ENCODE measurements around the gene ACHE. TPM values are rescaled to one million over a fixed set of nuclear protein-coding genes. Genes with fewer than 3 reads are reported as not detected.

ACHE gene
- total RNA-seq, 1 experiment from 2014 or later, result 7.0 TPM

GRCh38 chr7:100943693-100944092 is 48.0 kb upstream of the ACHE start:
- no CpG with 5 or more reads among the region's 5 CpGs for WGBS (ENCODE audit: extremely low coverage, insufficient read length, low lambda C conversion rate)
- Histone ChIP-seq H3T11ph (ENCODE audit: low read length) (no peak overlapping the region), H3K4me2 (ENCODE audit: insufficient read depth, insufficient read length, low read length) (no peak overlapping the region), H4K20me1 (ENCODE audit: control insufficient read depth, insufficient read depth, insufficient read length) (no peaks in the 10 kb centered on the region), H3K4ac (ENCODE audit: low read depth, low read length) (no peak overlapping the region), H2BK20ac (ENCODE audit: low read depth, low read length, poor library complexity, severe bottlenecking) (no peak overlapping the region), H2BK15ac (ENCODE audit: low read depth, low read length) (no peak overlapping the region), H3K9me3 (ENCODE audit: control insufficient read depth, low read depth, low read length) (no peaks in the 10 kb centered on the region), H2BK120ac (ENCODE audit: low read depth, low read length, poor library complexity, severe bottlenecking) (no peak overlapping the region), H3K27ac (ENCODE audit: insufficient read length, low read depth, low read length) (no peak overlapping the region), H4K8ac (replicated peaks; ENCODE audit: insufficient read length, low read depth, low read length) (no peak overlapping the region), H2AK5ac (ENCODE audit: insufficient read length, low read length) (no peak overlapping the region), H3K9ac (ENCODE audit: extremely low read depth, insufficient read length, low read length) (no peak overlapping the region), H3K56ac (ENCODE audit: insufficient read length, low read depth, low read length) (no peak overlapping the region), H4K91ac (ENCODE audit: insufficient read length, low read depth, low read length) (no peak overlapping the region), H2BK5ac (ENCODE audit: insufficient read length, low read length) (no peak overlapping the region), H3K23ac (ENCODE audit: insufficient read length, low read depth, low read length) (no peak overlapping the region), H3K79me2 (ENCODE audit: insufficient read depth, low read length) (no peaks in the 10 kb centered on the region), H3K27me3 (ENCODE audit: insufficient read depth, low read length) (no peaks in the 10 kb centered on the region), H2BK12ac (ENCODE audit: insufficient read length, low read depth, low read length) (peak overlapping the region; percentile 84), H3K18ac (ENCODE audit: insufficient read length, low read depth, low read length) (no peak overlapping the region), H3K79me1 (ENCODE audit: insufficient read depth, low read depth, low read length, poor library complexity, severe bottlenecking) (no peaks in the 10 kb centered on the region), H3K23me2 (ENCODE audit: insufficient read length, low read depth, low read length, poor library complexity, severe bottlenecking) (no peaks in the 10 kb centered on the region), H3K4me1 (ENCODE audit: insufficient read depth, low read length) (no peaks in the 10 kb centered on the region), H3K14ac (ENCODE audit: insufficient read depth, low read length) (no peak overlapping the region), H2AFZ (ENCODE audit: low read length) (no peak overlapping the region), H4K5ac (ENCODE audit: insufficient read length, low read depth, low read length) (no peak overlapping the region)
- Mint-ChIP-seq H3K27ac (peak overlapping the region in 2 of 3 experiments; percentile 73 to 82; a peak in 2 of 7 replicates), H3K4me3 (no peak overlapping the region; a peak in 1 of 5 replicates), H3K9me3 (peaks cover 23 to 24% of the 10 kb centered on the region in 2 experiments), H3K36me3 (ENCODE audit: insufficient read depth in 1 of 3, low read depth in 3 of 3) (peaks cover 9 to 18% (median 12%) of the 10 kb centered on the region in 3 experiments), H3K27me3 (ENCODE audit: low read depth) (peaks cover 2% of the 10 kb centered on the region; the same call in 1 of the 2 replicates), H3K4me1 (peaks cover 33 to 38% of the 10 kb centered on the region in 2 experiments)
- no peak for DNase-seq
- TF ChIP-seq, protein P1, sequence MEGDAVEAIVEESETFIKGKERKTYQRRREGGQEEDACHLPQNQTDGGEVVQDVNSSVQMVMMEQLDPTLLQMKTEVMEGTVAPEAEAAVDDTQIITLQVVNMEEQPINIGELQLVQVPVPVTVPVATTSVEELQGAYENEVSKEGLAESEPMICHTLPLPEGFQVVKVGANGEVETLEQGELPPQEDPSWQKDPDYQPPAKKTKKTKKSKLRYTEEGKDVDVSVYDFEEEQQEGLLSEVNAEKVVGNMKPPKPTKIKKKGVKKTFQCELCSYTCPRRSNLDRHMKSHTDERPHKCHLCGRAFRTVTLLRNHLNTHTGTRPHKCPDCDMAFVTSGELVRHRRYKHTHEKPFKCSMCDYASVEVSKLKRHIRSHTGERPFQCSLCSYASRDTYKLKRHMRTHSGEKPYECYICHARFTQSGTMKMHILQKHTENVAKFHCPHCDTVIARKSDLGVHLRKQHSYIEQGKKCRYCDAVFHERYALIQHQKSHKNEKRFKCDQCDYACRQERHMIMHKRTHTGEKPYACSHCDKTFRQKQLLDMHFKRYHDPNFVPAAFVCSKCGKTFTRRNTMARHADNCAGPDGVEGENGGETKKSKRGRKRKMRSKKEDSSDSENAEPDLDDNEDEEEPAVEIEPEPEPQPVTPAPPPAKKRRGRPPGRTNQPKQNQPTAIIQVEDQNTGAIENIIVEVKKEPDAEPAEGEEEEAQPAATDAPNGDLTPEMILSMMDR (conservative IDR thresholded peaks at IDR 0.05), result no peak

All from H9 (cell line).